22Rv1 (cell line): ENCODE measurements around the gene SIK2.

Source experiments
- ZFX ChIP-seq: fragments of 450-650 bp; IDR thresholded peaks from 2 replicates; pipeline ENCODE4 v1.6.1; 2017; ENCODE audit warnings: antibody characterized with exemption, borderline replicate concordance
- TF ChIP-seq, protein P1 (sequence below): fragments of 450-650 bp; IDR thresholded peaks from 2 replicates; pipeline ENCODE4 v1.5.1; 2017; ENCODE audit warnings: mild to moderate bottlenecking

DNA sequence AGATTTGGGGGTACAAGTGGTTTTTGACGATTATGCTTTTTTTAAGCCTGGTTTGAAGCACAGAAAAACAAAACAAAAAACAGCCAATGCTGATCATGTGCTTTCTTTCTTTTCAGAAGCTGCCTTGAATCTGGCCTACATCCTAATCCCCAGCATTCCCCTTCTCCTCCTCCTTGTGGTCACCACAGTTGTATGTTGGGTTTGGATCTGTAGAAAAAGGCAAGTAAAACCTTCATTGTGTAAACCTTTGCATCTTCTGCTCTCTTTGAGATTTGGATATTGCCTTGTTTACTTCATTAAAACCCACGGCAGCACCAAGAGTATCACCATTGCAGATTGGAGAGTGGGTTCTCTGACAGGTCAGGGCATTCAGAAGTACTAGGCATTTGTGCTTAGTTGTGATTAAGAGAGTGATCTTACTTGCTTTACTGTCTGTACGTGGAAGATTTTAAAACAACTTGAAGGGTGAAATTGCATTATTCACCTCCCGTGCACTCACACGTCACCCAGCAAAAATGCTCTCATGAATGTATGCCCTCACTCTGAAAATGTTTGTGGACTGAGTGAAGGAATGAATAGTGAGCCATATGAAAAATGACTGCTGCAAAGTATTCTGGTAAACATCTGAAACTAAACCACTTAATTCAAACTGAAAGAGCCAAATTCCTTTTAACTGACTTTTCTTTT is 44.7 kb upstream of the SIK2 start:
- TF ChIP-seq, protein P1, sequence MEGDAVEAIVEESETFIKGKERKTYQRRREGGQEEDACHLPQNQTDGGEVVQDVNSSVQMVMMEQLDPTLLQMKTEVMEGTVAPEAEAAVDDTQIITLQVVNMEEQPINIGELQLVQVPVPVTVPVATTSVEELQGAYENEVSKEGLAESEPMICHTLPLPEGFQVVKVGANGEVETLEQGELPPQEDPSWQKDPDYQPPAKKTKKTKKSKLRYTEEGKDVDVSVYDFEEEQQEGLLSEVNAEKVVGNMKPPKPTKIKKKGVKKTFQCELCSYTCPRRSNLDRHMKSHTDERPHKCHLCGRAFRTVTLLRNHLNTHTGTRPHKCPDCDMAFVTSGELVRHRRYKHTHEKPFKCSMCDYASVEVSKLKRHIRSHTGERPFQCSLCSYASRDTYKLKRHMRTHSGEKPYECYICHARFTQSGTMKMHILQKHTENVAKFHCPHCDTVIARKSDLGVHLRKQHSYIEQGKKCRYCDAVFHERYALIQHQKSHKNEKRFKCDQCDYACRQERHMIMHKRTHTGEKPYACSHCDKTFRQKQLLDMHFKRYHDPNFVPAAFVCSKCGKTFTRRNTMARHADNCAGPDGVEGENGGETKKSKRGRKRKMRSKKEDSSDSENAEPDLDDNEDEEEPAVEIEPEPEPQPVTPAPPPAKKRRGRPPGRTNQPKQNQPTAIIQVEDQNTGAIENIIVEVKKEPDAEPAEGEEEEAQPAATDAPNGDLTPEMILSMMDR: no peak
- no peak for TF ChIP-seq ZFX
